Mesenteric fat pad (tissue), 1 donor: ENCODE measurements around the gene CDKAL1. TPM values are rescaled to one million over a fixed set of nuclear protein-coding genes. Genes with fewer than 3 reads are reported as not detected.

Experiments
- DNase-seq: peaks from one replicate; pipeline ENCODE4 v3.0.0-alpha.2; 2020; ENCODE audit warnings: low spot score
- total RNA-seq: library from RNA; stranded (reverse); fragmentation: NEBNext Ultra II Directional; extraction: Animal tissue kit (Norgen Biotek cat#: 25700); gene quantifications from one replicate; pipeline ENCODE4 v1.2.1, GENCODE V29; 2021
- donor health status: DM: yes; HTN: yes; CAD: no.

CDKAL1 gene
- total RNA-seq, 1 donor from 2014 or later: 13.2 TPM

GRCh38 chr6:21274851-21275250, 740.6 kb downstream of the CDKAL1 start:
- DNase-seq: no peak

GRCh38 chr6:21277601-21278374, 743.5 kb downstream of the CDKAL1 start:
- DNase-seq: no peak

- DNase-seq: no peak
Observed at GRCh38 chr6:21278375-21278745, 744.1 kb downstream of the CDKAL1 start.

- DNase-seq: no peak
Observed at GRCh38 chr6:21279619-21280018, 745.4 kb downstream of the CDKAL1 start.

- no peak for DNase-seq
Observed at GRCh38 chr6:21281366-21281765, 747.1 kb downstream of the CDKAL1 start.

Other genes starting within 250 kb of the CDKAL1 start
- 15.6 TPM for gene E2F3, start 132.6 kb upstream of the CDKAL1 start, total RNA-seq